ENCODE data around the gene HOXD3.
A peak's percentile ranks its signal among the peaks of the same experiment; 100 is the strongest.

HOXD3 gene

DNA sequence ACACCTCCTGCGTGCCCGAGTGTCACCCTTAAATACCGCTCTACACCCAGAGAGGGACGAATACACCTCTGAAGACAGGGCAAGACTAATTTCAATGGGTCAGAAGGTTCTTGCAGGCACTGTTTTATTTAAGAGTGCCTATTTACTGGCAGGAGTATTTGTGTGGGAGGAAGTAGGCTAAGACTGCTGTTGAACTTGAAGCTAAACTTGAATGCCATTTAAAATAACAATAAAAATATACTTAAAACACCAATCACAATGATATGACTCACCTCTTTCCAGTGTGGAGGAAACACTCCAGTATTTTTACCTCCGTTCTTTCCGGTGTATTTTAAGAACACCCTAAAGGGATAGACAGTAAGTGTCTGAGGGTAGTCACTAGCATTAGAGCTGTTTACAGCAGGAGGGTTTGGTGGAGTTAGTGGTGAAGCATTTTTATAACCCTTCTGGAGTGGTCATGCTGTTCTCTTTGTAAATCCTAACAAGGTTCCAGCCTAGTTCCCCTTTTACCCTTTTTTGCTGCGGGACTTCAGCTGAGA lies 21.7 kb downstream of the HOXD3 start:
- no peak overlapping the region for H3K27ac Mint-ChIP-seq

GRCh38 chr2:176181551-176181950 lies 24.4 kb downstream of the HOXD3 start:
- Mint-ChIP-seq H3K27me3 (peaks cover 50% of the 10 kb centered on the region), H3K4me1 (ENCODE audit: low read depth) (peaks cover 4% of the 10 kb centered on the region), H3K27ac (no peak overlapping the region), H3K4me3 (no peak overlapping the region), H3K36me3 (no peaks in the 10 kb centered on the region), H3K9me3 (ENCODE audit: low read depth) (no peaks in the 10 kb centered on the region)

More for the DNA sequence above, 21.7 kb downstream of the HOXD3 start:
- Mint-ChIP-seq H3K9me3 (ENCODE audit: low read depth) (no peaks in the 10 kb centered on the region), H3K4me1 (ENCODE audit: low read depth) (peaks cover 13% of the 10 kb centered on the region), H3K27me3 (peaks cover 53% of the 10 kb centered on the region), H3K4me3 (peak overlapping the region; percentile 28), H3K36me3 (no peaks in the 10 kb centered on the region)

DNA sequence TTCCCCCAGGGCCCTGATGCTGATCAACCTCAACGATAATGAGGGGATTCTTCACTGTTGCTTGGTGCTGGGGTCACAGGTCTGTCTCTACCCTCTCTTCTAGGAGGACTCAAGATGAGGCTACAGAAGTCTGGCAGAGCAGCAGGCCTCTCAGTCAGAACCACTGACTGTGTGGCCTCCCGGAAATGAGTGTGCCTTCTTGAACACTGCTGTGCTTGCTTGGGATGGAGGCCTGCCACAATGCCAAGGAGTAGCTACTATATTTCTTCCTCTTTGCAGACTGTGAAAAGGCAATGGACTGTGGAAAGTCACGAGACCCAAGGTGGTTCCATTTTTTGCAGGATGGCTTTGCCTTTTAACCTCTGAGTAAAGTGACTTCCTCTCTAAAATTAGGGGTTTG lies 25.6 kb downstream of the HOXD3 start:
- peaks cover 9% of the 10 kb centered on the region for H3K4me1 Mint-ChIP-seq (ENCODE audit: low read depth)
- H3K4me3 Mint-ChIP-seq, result no peak overlapping the region
- H3K27me3 Mint-ChIP-seq, result peaks cover 52% of the 10 kb centered on the region
- no peaks in the 10 kb centered on the region for H3K9me3 Mint-ChIP-seq (ENCODE audit: low read depth)
- peaks cover 3% of the 10 kb centered on the region for H3K36me3 Mint-ChIP-seq
- H3K27ac Mint-ChIP-seq, result no peak overlapping the region

- Mint-ChIP-seq H3K4me1 (ENCODE audit: low read depth) (peaks cover 18% of the 10 kb centered on the region), H3K27ac (no peak overlapping the region), H3K9me3 (ENCODE audit: low read depth) (no peaks in the 10 kb centered on the region), H3K4me3 (no peak overlapping the region), H3K27me3 (peaks cover 50% of the 10 kb centered on the region), H3K36me3 (peaks cover 3% of the 10 kb centered on the region)
Observed at GRCh38 chr2:176184749-176185148, 27.6 kb downstream of the HOXD3 start.

DNA sequence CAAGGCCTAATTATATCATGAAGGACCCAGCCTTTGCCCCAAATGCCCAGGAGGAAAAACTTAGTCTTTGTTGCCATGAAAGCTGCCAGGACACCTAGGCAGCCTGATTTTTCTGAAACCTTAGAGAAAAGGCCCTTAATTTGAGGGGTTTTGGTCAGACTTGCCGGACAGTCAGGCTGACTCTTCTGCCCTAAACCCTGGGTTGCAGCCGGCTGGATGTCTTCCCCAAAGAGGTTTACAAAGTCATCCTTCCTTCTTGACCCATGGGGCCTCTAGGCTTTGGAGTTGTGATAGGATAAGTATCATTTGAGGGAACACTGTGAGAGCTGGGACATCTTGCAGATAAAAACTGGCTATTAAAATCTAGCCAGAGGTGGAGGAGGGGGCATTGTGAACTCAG lies 28.9 kb downstream of the HOXD3 start:
- Mint-ChIP-seq H3K4me3 (no peak overlapping the region), H3K36me3 (peaks cover 3% of the 10 kb centered on the region), H3K9me3 (ENCODE audit: low read depth) (no peaks in the 10 kb centered on the region), H3K4me1 (ENCODE audit: low read depth) (peaks cover 23% of the 10 kb centered on the region), H3K27ac (no peak overlapping the region), H3K27me3 (peaks cover 42% of the 10 kb centered on the region)

DNA sequence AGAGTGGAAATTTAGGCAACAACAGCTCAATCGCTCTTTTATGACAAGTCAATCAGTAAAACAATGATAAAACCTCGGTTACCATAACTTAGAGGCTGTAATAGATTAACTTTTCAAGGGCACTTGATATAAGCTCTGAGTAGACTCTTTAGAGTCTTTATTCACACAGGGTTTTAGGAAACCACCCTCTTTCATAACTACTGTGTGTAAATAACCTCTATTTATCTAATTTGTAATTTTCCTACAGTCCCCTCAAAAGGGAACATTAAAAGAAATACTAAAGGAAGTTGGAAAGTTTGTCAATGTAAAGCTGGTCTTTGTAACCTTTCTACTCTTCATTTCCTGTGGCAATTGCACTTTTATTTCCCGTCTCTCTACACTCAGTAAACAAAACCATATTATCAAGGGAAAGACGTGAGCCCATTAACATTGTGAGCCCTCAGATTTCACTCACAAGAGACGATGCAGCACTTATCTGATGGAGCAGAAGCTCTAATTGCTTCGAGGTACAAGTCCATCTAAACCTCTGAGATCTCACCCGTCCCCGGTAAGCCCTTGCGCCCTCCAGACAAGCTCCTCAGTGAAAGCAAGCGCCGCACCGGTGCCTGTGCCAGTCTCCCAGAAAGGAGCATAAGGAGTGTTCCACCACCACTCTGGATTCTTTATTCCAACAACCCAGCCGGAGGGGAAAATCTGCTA lies 30.2 kb downstream of the HOXD3 start:
- Mint-ChIP-seq H3K27ac (no peak overlapping the region), H3K36me3 (peaks cover 3% of the 10 kb centered on the region), H3K9me3 (ENCODE audit: low read depth) (no peaks in the 10 kb centered on the region), H3K4me1 (ENCODE audit: low read depth) (peaks cover 23% of the 10 kb centered on the region), H3K27me3 (peaks cover 47% of the 10 kb centered on the region), H3K4me3 (peak overlapping the region; percentile 93)

DNA sequence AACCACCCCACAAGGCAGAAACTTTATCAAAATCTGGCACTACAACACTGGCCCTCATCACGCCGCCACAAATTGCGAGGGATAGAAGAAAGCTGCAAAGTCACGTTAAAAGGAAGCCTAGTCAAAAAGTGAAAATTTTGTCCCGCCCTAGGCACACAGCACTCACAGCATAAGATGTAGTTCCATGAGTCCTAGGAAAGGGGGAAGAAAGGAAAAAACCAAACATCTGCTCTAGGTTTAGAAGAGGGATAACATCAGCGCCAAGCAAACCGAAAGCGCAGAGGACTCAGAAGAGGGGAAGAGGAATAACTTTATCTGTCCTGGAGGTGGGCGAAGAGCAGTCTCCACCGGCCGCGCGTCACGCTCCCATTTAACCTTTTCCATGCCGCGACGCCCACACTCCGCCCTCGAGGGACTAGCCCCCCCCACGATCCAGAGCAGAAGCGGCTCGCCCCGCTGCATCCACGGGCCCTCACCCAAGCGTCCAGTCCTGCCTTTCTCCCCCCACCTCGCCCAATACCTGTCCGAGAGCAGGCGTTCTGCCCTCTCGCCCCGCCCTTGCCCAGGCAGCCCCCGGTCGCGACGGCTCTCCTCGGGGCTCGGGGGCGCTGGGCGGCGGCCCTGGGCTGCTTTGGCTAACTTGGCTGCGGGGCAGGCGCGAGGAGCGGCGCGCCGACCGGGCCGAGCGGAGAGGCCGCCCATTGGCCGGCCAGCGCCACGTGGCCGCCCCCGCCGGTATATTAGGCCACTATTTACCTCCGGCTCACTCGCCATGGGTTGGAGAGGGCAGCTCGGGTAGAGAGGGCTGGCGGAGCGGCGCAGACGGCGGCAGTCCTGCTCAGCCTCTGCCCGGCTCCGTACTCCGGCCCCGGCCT lies 31.0 kb downstream of the HOXD3 start, which contains the start of gene HOXD1:
TSS of gene HOXD1 (plus strand) at position 770 of the 875 bp plus-strand sequence. CDS start 134 bp downstream, outside the sequence.
- H3K4me3 Mint-ChIP-seq, result peak within 1 kb of the TSS; percentile 93
- no peak within 1 kb of the TSS for H3K27ac Mint-ChIP-seq
- H3K9me3 Mint-ChIP-seq (ENCODE audit: low read depth), result no peaks in the 10 kb centered on the region
- peaks cover 51% of the 10 kb centered on the region for H3K27me3 Mint-ChIP-seq
- peaks cover 3% of the 10 kb centered on the region for H3K36me3 Mint-ChIP-seq
- H3K4me1 Mint-ChIP-seq (ENCODE audit: low read depth), result peaks cover 23% of the 10 kb centered on the region

GRCh38 chr2:176188774-176189680 lies 31.9 kb downstream of the HOXD3 start:
- no peak overlapping the region for H3K27ac Mint-ChIP-seq
- peak overlapping the region; percentile 59 for H3K4me3 Mint-ChIP-seq
- peaks cover 23% of the 10 kb centered on the region for H3K4me1 Mint-ChIP-seq (ENCODE audit: low read depth)
- H3K9me3 Mint-ChIP-seq (ENCODE audit: low read depth), result no peaks in the 10 kb centered on the region
- H3K36me3 Mint-ChIP-seq, result peaks cover 3% of the 10 kb centered on the region
- peaks cover 56% of the 10 kb centered on the region for H3K27me3 Mint-ChIP-seq

DNA sequence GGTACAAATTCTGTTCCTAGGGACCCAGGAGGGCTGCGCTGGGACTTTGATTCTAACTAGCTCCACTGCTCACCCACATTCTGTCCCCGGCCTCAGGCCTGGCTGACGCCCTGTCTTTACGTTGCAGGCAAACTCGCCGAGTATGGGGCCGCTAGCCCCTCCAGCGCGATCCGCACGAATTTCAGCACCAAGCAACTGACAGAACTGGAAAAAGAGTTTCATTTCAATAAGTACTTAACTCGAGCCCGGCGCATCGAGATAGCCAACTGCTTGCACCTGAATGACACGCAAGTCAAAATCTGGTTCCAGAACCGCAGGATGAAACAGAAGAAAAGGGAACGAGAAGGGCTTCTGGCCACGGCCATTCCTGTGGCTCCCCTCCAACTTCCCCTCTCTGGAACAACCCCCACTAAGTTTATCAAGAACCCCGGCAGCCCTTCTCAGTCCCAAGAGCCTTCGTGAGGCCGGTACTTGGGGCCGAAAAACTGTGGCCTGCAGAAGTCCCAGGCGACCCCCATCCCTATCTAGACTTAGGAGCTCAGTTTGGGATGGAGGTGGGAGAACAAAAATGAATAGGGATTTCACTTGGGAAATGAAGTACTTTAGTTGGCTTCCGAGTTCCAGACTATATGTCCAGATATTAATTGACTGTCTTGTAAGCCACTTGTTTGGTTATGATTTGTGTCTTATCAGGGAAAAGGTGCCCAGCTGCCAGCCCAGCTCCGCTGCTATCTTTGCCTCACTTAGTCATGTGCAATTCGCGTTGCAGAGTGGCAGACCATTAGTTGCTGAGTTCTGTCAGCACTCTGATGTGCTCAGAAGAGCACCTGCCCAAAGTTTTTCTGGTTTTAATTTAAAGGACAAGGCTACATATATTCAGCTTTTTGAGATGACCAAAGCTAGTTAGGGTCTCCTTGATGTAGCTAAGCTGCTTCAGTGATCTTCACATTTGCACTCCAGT lies 32.9 kb downstream of the HOXD3 start:
- H3K36me3 Mint-ChIP-seq, result peaks cover 3% of the 10 kb centered on the region
- H3K9me3 Mint-ChIP-seq (ENCODE audit: low read depth), result no peaks in the 10 kb centered on the region
- H3K27me3 Mint-ChIP-seq, result peaks cover 55% of the 10 kb centered on the region
- peaks cover 23% of the 10 kb centered on the region for H3K4me1 Mint-ChIP-seq (ENCODE audit: low read depth)
- no peak overlapping the region for H3K27ac Mint-ChIP-seq
- H3K4me3 Mint-ChIP-seq, result peak overlapping the region; percentile 59

- no peak overlapping the region for H3K4me3 Mint-ChIP-seq
- H3K27me3 Mint-ChIP-seq, result peaks cover 42% of the 10 kb centered on the region
- H3K4me1 Mint-ChIP-seq (ENCODE audit: low read depth), result peaks cover 18% of the 10 kb centered on the region
- H3K36me3 Mint-ChIP-seq, result peaks cover 2% of the 10 kb centered on the region
- H3K27ac Mint-ChIP-seq, result no peak overlapping the region
- H3K9me3 Mint-ChIP-seq (ENCODE audit: low read depth), result no peaks in the 10 kb centered on the region
Observed at GRCh38 chr2:176192351-176192750, 35.2 kb downstream of the HOXD3 start.

- peaks cover 11% of the 10 kb centered on the region for H3K4me1 Mint-ChIP-seq (ENCODE audit: low read depth)
- no peak overlapping the region for H3K4me3 Mint-ChIP-seq
- H3K36me3 Mint-ChIP-seq, result no peaks in the 10 kb centered on the region
- H3K27me3 Mint-ChIP-seq, result peaks cover 41% of the 10 kb centered on the region
- no peaks in the 10 kb centered on the region for H3K9me3 Mint-ChIP-seq (ENCODE audit: low read depth)
- no peak overlapping the region for H3K27ac Mint-ChIP-seq
Observed at GRCh38 chr2:176193048-176193447, 35.9 kb downstream of the HOXD3 start.

DNA sequence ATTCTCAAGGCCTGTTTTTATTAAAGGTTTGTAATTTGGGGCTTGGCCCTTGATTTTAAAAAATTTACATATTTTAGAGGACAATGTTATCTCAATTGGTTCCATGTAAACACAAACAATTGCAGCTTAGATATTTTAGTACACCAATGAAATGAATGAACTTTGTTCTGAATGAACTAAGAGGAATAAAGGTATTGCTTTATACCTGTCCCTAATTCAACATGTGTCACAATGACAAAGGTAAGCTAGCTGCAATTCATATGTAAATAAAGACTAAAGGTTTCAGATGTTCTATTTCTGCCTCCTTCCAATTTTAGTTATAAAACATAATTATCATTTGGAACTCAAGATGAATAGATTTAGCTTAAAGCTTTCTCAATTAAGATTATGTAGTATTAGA lies 42.8 kb downstream of the HOXD3 start:
- Mint-ChIP-seq H3K36me3 (no peaks in the 10 kb centered on the region), H3K4me3 (no peak overlapping the region), H3K27me3 (peaks cover 20% of the 10 kb centered on the region), H3K9me3 (ENCODE audit: low read depth) (no peaks in the 10 kb centered on the region), H3K4me1 (ENCODE audit: low read depth) (no peaks in the 10 kb centered on the region), H3K27ac (no peak overlapping the region)

DNA sequence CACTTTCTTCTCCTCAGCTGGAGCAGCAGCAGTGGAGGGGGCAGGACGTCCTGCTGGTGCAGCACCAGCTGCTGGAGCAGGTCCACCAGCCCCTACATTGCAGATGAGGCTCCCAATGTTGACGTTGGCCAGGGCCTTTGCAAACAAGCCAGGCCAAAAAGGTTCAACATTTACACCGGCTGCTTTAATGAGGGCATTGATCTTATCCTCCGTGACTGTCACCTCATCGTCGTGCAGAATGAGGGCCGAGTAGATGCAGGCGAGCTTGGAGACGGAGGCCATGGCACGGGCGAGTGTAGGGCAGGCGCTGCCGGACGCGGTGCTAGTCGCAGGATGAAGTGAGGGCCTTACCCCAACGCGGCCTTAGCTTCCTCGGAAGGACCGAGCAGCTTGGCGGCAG lies 43.9 kb downstream of the HOXD3 start:
- no peak overlapping the region for H3K4me3 Mint-ChIP-seq
- no peaks in the 10 kb centered on the region for H3K36me3 Mint-ChIP-seq
- H3K9me3 Mint-ChIP-seq (ENCODE audit: low read depth), result no peaks in the 10 kb centered on the region
- peaks cover 18% of the 10 kb centered on the region for H3K27me3 Mint-ChIP-seq
- no peaks in the 10 kb centered on the region for H3K4me1 Mint-ChIP-seq (ENCODE audit: low read depth)
- no peak overlapping the region for H3K27ac Mint-ChIP-seq
